LNCaP clone FGC (cell line): ENCODE measurements around the gene GNAS-AS1.

Source experiments
- DNase-seq: peaks from one replicate; pipeline ENCODE4 v3.0.0-alpha.2; 2011; ENCODE audit warnings: low read depth
- H3K4me3 ChIP-seq: 2 replicates; pipeline ENCODE4 v1.5.1; 2011; ENCODE audit warnings: mild to moderate bottlenecking, low read depth, low read length, control low read depth
- TF ChIP-seq, protein P1 (sequence below): IDR thresholded peaks from 2 replicates; pipeline ENCODE4 v1.5.1; 2012; ENCODE audit warnings: mild to moderate bottlenecking; ENCODE audit not compliant: control insufficient read depth, insufficient read depth; ENCODE audit errors: extremely low read depth

GNAS-AS1 gene

DNA sequence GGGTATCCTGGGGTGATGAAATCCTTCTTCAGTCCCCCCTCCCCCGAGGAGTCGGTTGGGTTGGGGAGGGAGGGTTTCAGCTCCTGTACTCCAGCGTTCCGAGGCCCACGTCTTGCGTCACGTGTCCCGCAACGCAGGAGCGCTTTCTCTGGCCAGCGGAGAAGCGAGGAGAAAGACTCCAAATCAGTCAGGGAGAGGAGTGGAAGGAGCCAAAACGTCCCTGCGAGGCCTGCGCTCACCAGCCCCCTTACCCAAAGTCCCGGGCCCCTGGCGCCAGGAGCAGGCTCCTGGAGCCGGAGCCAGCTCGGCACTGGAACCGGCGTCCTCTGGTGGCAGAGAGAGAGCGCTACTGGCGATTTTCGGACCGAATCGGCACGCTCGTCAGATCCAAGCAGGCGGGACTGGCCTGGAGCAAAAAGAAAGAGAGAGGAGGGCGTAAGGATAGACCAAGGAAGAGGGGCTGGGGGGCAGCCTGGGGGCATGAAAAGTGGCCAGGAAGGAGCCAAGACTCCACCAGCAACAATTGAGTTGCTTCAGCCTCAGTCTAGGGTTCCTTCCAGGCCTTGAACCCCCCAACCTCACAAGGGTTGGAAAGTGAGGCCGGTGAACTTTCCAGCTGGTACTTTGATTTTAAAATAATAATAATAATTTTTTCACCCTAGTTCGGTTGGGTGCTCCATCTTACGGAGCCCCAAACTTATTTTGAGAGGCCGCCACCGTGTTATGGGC is 2.0 kb upstream of the GNAS-AS1 start, which contains the start of gene GNAS:
GNAS (plus strand) TSS at position 174 of the 729 bp plus-strand sequence.
- H3K4me3 ChIP-seq: peak within 1 kb of the TSS; percentile 51
- no peak for DNase-seq
- TF ChIP-seq, protein P1, sequence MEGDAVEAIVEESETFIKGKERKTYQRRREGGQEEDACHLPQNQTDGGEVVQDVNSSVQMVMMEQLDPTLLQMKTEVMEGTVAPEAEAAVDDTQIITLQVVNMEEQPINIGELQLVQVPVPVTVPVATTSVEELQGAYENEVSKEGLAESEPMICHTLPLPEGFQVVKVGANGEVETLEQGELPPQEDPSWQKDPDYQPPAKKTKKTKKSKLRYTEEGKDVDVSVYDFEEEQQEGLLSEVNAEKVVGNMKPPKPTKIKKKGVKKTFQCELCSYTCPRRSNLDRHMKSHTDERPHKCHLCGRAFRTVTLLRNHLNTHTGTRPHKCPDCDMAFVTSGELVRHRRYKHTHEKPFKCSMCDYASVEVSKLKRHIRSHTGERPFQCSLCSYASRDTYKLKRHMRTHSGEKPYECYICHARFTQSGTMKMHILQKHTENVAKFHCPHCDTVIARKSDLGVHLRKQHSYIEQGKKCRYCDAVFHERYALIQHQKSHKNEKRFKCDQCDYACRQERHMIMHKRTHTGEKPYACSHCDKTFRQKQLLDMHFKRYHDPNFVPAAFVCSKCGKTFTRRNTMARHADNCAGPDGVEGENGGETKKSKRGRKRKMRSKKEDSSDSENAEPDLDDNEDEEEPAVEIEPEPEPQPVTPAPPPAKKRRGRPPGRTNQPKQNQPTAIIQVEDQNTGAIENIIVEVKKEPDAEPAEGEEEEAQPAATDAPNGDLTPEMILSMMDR: peak; percentile 74

DNA sequence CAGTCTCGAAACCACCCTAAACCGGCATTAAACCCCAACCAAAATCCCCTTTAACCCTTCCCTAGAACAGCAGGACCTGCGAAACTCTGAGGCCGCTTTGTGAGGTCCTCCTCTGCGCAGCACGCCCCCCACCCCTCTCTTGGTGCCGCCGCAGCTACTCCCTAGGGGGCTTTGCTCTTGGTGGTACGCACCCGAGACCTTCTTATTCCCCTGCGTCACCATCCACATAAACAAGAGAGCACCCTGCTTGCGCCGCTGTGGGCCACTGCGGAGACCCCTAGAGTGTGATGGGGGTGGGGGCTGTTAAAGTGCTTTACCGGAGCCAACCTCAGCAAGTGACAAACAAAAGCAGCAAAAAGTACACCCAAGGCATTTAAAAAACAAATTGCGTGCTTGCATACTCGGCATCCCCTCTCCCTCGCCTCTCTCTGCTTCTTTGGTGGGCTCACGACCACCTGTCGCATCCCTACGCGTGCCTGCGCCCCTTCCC is 1.3 kb upstream of the GNAS-AS1 start:
- peak overlapping the region; percentile 51; the same call in 1 of the 2 replicates for H3K4me3 ChIP-seq
- TF ChIP-seq, protein P1: no peak
- DNase-seq: no peak

DNA sequence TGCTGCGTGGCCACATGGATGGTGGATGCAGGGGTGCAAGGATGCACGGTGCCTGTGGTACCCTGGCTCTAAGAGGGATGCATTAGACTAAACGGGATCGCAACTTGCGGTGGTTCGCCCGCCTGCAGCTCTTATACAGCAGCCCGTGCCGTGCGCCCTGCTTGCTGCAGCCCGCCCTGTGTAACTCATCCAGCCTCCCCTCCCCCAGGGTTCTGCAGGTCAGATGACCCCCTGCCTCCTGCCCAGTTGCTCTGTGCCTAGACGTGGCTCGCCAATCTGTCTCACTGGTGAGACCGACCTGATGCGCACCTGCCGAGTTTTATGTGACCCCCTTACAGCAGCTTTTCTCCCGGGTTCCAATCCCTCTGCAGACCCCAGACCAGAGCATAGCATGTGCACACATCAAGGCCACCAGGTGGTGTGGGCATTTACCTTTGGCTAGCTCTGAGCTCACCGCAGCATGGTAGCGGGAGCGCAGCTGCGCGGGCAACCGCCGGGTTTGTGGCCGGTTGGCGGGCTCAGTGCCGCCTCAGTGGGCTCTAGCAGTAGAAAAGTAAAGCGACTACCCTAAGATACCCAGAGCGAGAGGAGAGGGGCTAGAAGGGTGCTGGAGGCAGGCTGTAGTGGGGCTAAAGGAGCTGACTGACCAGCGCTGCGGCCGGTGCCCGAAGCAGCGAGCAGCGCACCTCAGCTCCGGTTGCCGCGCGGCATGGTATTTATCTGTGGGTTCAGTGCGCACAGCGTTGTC is 693 bp upstream of the GNAS-AS1 start:
- DNase-seq: no peak
- H3K4me3 ChIP-seq: no peak overlapping the region
- TF ChIP-seq, protein P1: no peak

DNA sequence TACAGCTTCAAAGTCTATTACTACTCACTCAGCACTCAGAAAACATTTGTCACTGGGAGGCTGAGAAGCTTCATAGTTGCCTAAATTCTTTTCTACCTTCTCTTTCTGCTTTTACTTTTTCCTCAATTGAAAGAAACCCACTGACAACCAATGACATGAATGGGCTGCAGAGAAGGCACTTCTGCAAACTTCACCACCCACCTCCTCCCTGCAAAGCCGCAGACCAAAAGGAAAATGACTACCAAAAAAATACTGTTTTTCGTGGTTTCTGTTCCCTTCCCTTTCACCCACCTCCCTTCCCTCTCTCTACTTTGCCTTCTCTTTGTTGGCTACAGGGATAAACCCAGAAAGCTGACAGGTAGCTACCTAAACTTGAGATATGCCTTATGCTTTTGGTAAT is 3.2 kb downstream of the GNAS-AS1 start:
- TF ChIP-seq, protein P1: no peak
- no peak for DNase-seq
- H3K4me3 ChIP-seq: no peak overlapping the region

DNA sequence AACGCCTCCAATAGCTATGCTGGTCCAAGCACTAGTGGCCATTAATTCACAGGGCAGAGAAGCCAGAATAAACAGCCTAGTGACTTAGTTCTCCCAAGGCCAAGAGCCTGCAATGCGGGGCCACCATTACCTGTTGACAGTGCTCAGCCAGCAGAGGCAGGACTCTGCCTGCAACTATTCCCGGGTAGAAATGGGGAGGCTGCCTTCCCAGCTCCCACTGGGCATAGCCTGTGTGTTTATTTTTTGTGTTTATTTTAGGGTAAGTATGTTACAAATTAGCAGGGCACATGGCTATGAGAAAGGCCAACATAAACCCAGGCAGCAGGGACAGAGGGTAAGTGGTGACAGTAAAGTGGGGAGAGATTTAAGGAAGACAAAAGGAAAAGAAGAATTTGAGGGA is 5.0 kb downstream of the GNAS-AS1 start:
- TF ChIP-seq, protein P1: no peak
- no peak for DNase-seq
- no peak overlapping the region for H3K4me3 ChIP-seq

DNA sequence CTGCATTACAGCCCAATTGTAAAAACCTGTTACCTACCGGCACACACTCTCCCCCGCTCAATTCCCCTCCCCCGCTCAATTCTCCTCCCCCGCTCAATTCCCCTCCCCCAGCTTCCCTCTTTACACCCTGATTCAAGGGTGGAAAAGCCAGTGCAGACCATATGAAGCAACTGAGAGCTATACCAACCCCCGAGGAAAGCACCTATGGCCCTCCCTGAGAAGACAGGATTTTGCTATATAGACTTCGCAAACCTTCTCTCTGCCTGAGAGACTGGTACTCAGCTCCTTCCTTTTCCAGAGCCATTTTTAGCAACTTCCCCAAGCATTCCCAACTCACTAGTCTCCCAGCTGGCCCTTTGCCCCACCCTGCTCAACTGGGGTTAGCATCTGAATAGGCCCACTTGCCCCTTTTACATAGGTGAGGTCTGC is 7.6 kb downstream of the GNAS-AS1 start:
- TF ChIP-seq, protein P1: no peak
- no peak overlapping the region for H3K4me3 ChIP-seq
- DNase-seq: no peak
